HL-60 (cell line): ENCODE results near the gene TSPEAR.

Source experiments
- DNase-seq, 2 experiments: peaks; one replicate each; pipeline ENCODE4 v3.0.0-alpha.2; 2010 to 2020; ENCODE audit warnings: low read depth in 1 of 2, low spot score in 1 of 2
- H3K27ac ChIP-seq: fragments of 250-450 bp; sonication (Bioruptor Pico); replicated peaks from 2 replicates; pipeline ENCODE4 v1.5.1; 2020; ENCODE audit warnings: mild to moderate bottlenecking, moderate library complexity
- H3K27me3 ChIP-seq: fragments of 250-450 bp; sonication (Bioruptor Pico); 2 replicates; pipeline ENCODE4 v1.5.1; 2021; ENCODE audit warnings: mild to moderate bottlenecking, moderate library complexity; ENCODE audit not compliant: insufficient read depth, poor library complexity, severe bottlenecking
- H3K4me3 ChIP-seq: replicated peaks from 2 replicates; pipeline ENCODE4 v1.5.1; 2011; ENCODE audit warnings: mild to moderate bottlenecking, control low read depth, low read length; ENCODE audit not compliant: insufficient read depth
- CTCF ChIP-seq: IDR thresholded peaks from one replicate; pipeline ENCODE4 v1.5.1; 2011; ENCODE audit warnings: low read length, control low read depth, inconsistent platforms; ENCODE audit not compliant: insufficient read depth
- GABPA ChIP-seq: IDR thresholded peaks from 2 replicates; pipeline ENCODE4 v1.6.1; 2012; ENCODE audit warnings: low read depth
- POLR2AphosphoS5 ChIP-seq: IDR thresholded peaks from 2 replicates; pipeline ENCODE4 v1.6.1; 2012; ENCODE audit warnings: low read depth
- REST ChIP-seq: IDR thresholded peaks from 2 replicates; pipeline ENCODE4 v1.6.1; 2012; ENCODE audit warnings: low read depth; ENCODE audit not compliant: insufficient replicate concordance
- SPI1 ChIP-seq: IDR thresholded peaks from 2 replicates; pipeline ENCODE4 v1.6.1; 2012; ENCODE audit warnings: low read depth, mild to moderate bottlenecking, borderline replicate concordance

The TSPEAR gene

GRCh38 chr21:44527156-44527982, 184.0 kb downstream of the TSPEAR start:
- Histone ChIP-seq H3K4me3 (no peak overlapping the region), H3K27me3 (no peaks in the 10 kb centered on the region), H3K27ac (no peak overlapping the region)
- TF ChIP-seq GABPA (no peak), POLR2AphosphoS5 (no peak), REST (no peak), CTCF (no peak), SPI1 (no peak)
- DNase-seq: no peak

GRCh38 chr21:44526096-44526997, 185.0 kb downstream of the TSPEAR start:
- H3K27ac ChIP-seq: no peak overlapping the region
- DNase-seq: no peak
- no peak for TF ChIP-seq REST
- TF ChIP-seq POLR2AphosphoS5: no peak
- no peak for TF ChIP-seq GABPA
- TF ChIP-seq CTCF: no peak
- no peak for TF ChIP-seq SPI1
- no peak overlapping the region for H3K4me3 ChIP-seq
- H3K27me3 ChIP-seq: no peaks in the 10 kb centered on the region

- Histone ChIP-seq H3K27ac (no peak overlapping the region), H3K27me3 (no peaks in the 10 kb centered on the region), H3K4me3 (no peak overlapping the region)
- DNase-seq: no peak
- TF ChIP-seq GABPA: no peak
- no peak for TF ChIP-seq REST
- TF ChIP-seq CTCF: no peak
- no peak for TF ChIP-seq POLR2AphosphoS5
- no peak for TF ChIP-seq SPI1
Observed at GRCh38 chr21:44525391-44526095, 185.8 kb downstream of the TSPEAR start.
